IMR-90 (cell line): Measurements from ENCODE around the gene TKFC. TPM values are rescaled to one million over a fixed set of nuclear protein-coding genes. Genes with fewer than 3 reads are reported as not detected.

Experiments used
- ATAC-seq: fragments of 200-7000 bp; cut with Tn5 transposase; 2 replicates; pipeline ENCODE4 v1.9.1; 2020; ENCODE audit warnings: low read depth, mild to moderate bottlenecking, moderate library complexity
- BruUV-seq: library from RNA; stranded (reverse); fragments of 400-500 nt; replicated peaks from 2 replicates; lab custom pipeline; 2021; lab: Mats Ljungman, UMichigan
- CTCF ChIA-PET: fragments of 300-600 bp; formaldehyde crosslinking; extraction: SDS; loops from one replicate; lab custom pipeline; 2021; ENCODE audit warnings: antibody characterized with exemption; lab: Yijun Ruan, JAX
- POLR2A ChIA-PET: fragments of 300-600 bp; sonication (Branson Sonifier 250); formaldehyde crosslinking; loops from one replicate; lab custom pipeline; 2022; ENCODE audit warnings: antibody characterized with exemption; ENCODE audit not compliant: unreplicated experiment; lab: Charles Lee
- DNase-seq: peaks from one replicate; pipeline ENCODE4 v3.0.0; 2013
- H2AFZ ChIP-seq: replicated peaks from 2 replicates; pipeline ENCODE3; 2013; ENCODE audit warnings: low read length, mild to moderate bottlenecking; ENCODE audit not compliant: poor library complexity
- H2AK5ac ChIP-seq: 2 replicates; pipeline ENCODE4 v1.6.1; 2013; ENCODE audit warnings: low read depth, low read length, inconsistent platforms
- H2AK9ac ChIP-seq: replicated peaks from 2 replicates; pipeline ENCODE3; 2013; ENCODE audit warnings: mild to moderate bottlenecking, low read depth, low read length, moderate library complexity; ENCODE audit not compliant: poor library complexity
- H2BK120ac ChIP-seq: 2 replicates; pipeline ENCODE4 v1.6.1; 2013; ENCODE audit warnings: low read depth, low read length, inconsistent platforms
- H2BK15ac ChIP-seq: 3 replicates; pipeline ENCODE4 v1.6.1; 2013; ENCODE audit warnings: low read depth, low read length, inconsistent platforms
- H2BK20ac ChIP-seq: 2 replicates; pipeline ENCODE4 v1.6.1; 2013; ENCODE audit warnings: low read depth, mild to moderate bottlenecking, inconsistent platforms, low read length, moderate library complexity
- H2BK5ac ChIP-seq: 2 replicates; pipeline ENCODE4 v1.6.1; 2013; ENCODE audit warnings: mild to moderate bottlenecking, low read depth, low read length, inconsistent platforms; ENCODE audit not compliant: poor library complexity, severe bottlenecking
- H3K14ac ChIP-seq: replicated peaks from 2 replicates; pipeline ENCODE4 v1.6.1; 2013; ENCODE audit warnings: low read depth, low read length, inconsistent platforms
- H3K18ac ChIP-seq: 2 replicates; pipeline ENCODE4 v1.6.1; 2013; ENCODE audit warnings: low read depth, low read length, control low read depth
- H3K23ac ChIP-seq: 2 replicates; pipeline ENCODE4 v1.6.1; 2013; ENCODE audit warnings: low read depth, low read length, inconsistent platforms
- H3K27ac ChIP-seq: 2 replicates; pipeline ENCODE4 v1.5.1; 2013; ENCODE audit warnings: mild to moderate bottlenecking, control low read depth, low read length; ENCODE audit not compliant: insufficient read depth
- H3K27me3 ChIP-seq: 2 replicates; pipeline ENCODE4 v1.6.1; 2013; ENCODE audit warnings: low read length; ENCODE audit not compliant: control insufficient read depth, insufficient read depth
- H3K36me3 ChIP-seq: 2 replicates; pipeline ENCODE4 v1.6.1; 2013; ENCODE audit warnings: low read length, mixed read lengths; ENCODE audit not compliant: control insufficient read depth, insufficient read depth
- H3K4ac ChIP-seq: 2 replicates; pipeline ENCODE4 v1.6.1; 2013; ENCODE audit warnings: low read depth, low read length, inconsistent platforms
- H3K4me1 ChIP-seq: 2 replicates; pipeline ENCODE4 v1.6.1; 2013; ENCODE audit warnings: low read length, mixed read lengths; ENCODE audit not compliant: control insufficient read depth, insufficient read depth
- H3K4me2 ChIP-seq: 2 replicates; pipeline ENCODE4 v1.6.1; 2013; ENCODE audit warnings: low read depth, mild to moderate bottlenecking, control low read depth, low read length, moderate library complexity
- H3K4me3 ChIP-seq: 2 replicates; pipeline ENCODE4 v1.5.1; 2013; ENCODE audit warnings: low read depth, mild to moderate bottlenecking, control low read depth, low read length, moderate library complexity; ENCODE audit not compliant: insufficient read depth
- H3K56ac ChIP-seq: 2 replicates; pipeline ENCODE4 v1.6.1; 2013; ENCODE audit warnings: low read length, inconsistent platforms; ENCODE audit not compliant: insufficient read depth; ENCODE audit errors: extremely low read depth
- H3K79me1 ChIP-seq, 2 experiments: 2 replicates each; pipeline ENCODE4 v1.6.1; 2013; ENCODE audit warnings: low read length in 2 of 2, inconsistent platforms in 1 of 2, low read depth in 1 of 2
- H3K9ac ChIP-seq: 2 replicates; pipeline ENCODE4 v1.6.1; 2013; ENCODE audit warnings: low read depth, low read length, control low read depth
- H3K9me1 ChIP-seq: 2 replicates; pipeline ENCODE4 v1.6.1; 2013; ENCODE audit warnings: low read length, inconsistent platforms; ENCODE audit not compliant: insufficient read depth
- H3K9me3 ChIP-seq: 2 replicates; pipeline ENCODE4 v1.6.1; 2013; ENCODE audit warnings: low read length; ENCODE audit not compliant: control insufficient read depth, insufficient read depth
- H4K20me1 ChIP-seq: 2 replicates; pipeline ENCODE4 v1.6.1; 2013; ENCODE audit warnings: low read length, inconsistent platforms; ENCODE audit not compliant: insufficient read depth
- H4K5ac ChIP-seq: 2 replicates; pipeline ENCODE4 v1.6.1; 2013; ENCODE audit warnings: mild to moderate bottlenecking, low read depth, low read length, control low read depth
- H4K8ac ChIP-seq, 2 experiments: 2 replicates each; pipeline ENCODE4 v1.6.1; 2013; ENCODE audit warnings: low read depth in 2 of 2, low read length in 2 of 2, control low read depth in 1 of 2, inconsistent platforms in 1 of 2
- H4K91ac ChIP-seq: 2 replicates; pipeline ENCODE4 v1.6.1; 2013; ENCODE audit warnings: low read depth, low read length, inconsistent platforms; ENCODE audit not compliant: insufficient read depth
- BHLHE40 ChIP-seq: fragments of 150-350 bp; IDR thresholded peaks from 2 replicates; pipeline ENCODE4 v1.6.1; 2016; ENCODE audit warnings: mild to moderate bottlenecking, low read depth, low read length
- FOS ChIP-seq: fragments of 150-350 bp; IDR thresholded peaks from 2 replicates; pipeline ENCODE4 v1.6.1; 2016; ENCODE audit warnings: low read depth, low read length
- MAZ ChIP-seq: IDR thresholded peaks from 2 replicates; pipeline ENCODE4 v1.6.1; 2012; ENCODE audit warnings: low read depth, mild to moderate bottlenecking, low read length, improper control_type of control experiment, moderate library complexity, borderline replicate concordance
- MXI1 ChIP-seq: IDR thresholded peaks from 2 replicates; pipeline ENCODE4 v1.6.1; 2012; ENCODE audit warnings: low read depth, mild to moderate bottlenecking, low read length, moderate library complexity, borderline replicate concordance
- NFE2L2 ChIP-seq: fragments of 150-350 bp; IDR thresholded peaks from 2 replicates; pipeline ENCODE4 v1.6.1; 2016; ENCODE audit warnings: low read depth, mild to moderate bottlenecking, low read length
- WGBS, 2 experiments: methylation state at CpG; one replicate each; pipeline versions ENCODE4 v1.1.5 to v1.1.7; 2013; ENCODE audit warnings: missing lambda C conversion rate in 2 of 2; ENCODE audit not compliant: insufficient read length in 1 of 2; ENCODE audit errors: extremely low coverage in 2 of 2; 5-methylcytosine and 5-hydroxymethylcytosine counted together
- dilution Hi-C: fragments of 300-500 bp; cut with HindIII; formaldehyde crosslinking; loops from one replicate; pipeline ENCODE4 v1.14.3; 2018; ENCODE audit warnings: low sequenced_read_pairs; ENCODE audit not compliant: unreplicated experiment
- in situ Hi-C: fragments of 300-500 bp; cut with MboI; formaldehyde crosslinking; loops from 3 replicates; pipeline ENCODE4 v1.14.3; 2019; ENCODE audit warnings: low sequenced_read_pairs, inconsistent platforms, mixed read lengths
- intact Hi-C: fragments of 100-400 bp; cut with micrococcal nuclease; formaldehyde crosslinking; loops from 2 replicates; pipeline ENCODE4 v1.10.0; 2022
- polyA plus RNA-seq, 3 experiments: library from polyadenylated mRNA; depleted of rRNA; stranded (reverse); fragments of >200 nt; gene quantifications; 2 replicates each; pipeline ENCODE4 v1.2.3, GENCODE V29; 2012; ENCODE audit warnings: low replicate concordance in 1 of 3
- total RNA-seq: library from RNA; depleted of rRNA; stranded (reverse); fragments of >200 nt; gene quantifications from 2 replicates; pipeline ENCODE4 v1.2.3, GENCODE V29; 2012
- TF ChIP-seq, protein P1 (sequence below): fragments of 150-350 bp; IDR thresholded peaks from 2 replicates; pipeline ENCODE4 v1.6.1; 2016; ENCODE audit warnings: low read depth, mild to moderate bottlenecking, low read length, moderate library complexity, borderline replicate concordance
- TF ChIP-seq, protein P2 (sequence below): fragments of 150-350 bp; IDR thresholded peaks from 2 replicates; pipeline ENCODE4 v1.6.1; 2017; ENCODE audit warnings: mild to moderate bottlenecking, antibody characterized with exemption, low read length, low read depth

TKFC gene
- total and polyA plus RNA-seq, 2 of the 4 experiments (the other 2 are of a cell fraction), result 10.4 to 30.8 TPM

DNA sequence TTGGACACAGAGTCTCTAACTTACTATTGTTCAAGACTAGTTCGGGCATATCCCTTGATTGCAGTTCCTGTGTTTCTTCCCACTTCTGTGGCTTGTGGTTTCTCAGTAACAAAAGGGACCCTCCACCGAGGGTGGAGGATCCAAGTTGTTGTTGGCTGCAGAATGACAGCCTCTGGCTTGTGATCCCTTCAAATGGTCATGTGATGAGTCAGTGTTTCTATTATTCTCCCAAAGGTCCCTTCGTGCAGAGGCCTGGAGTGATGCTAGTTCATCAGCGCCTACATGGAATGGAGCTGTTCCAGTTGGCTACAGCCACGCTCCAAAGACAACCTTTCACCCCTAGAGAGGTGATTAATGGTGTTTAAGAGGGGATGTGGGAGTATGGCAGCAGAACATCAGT lies 35.3 kb upstream of the TKFC start:
- H4K20me1 ChIP-seq, result peaks cover 13% of the 10 kb centered on the region; the same call in 1 of the 2 replicates
- peak overlapping the region; percentile 49; the same call in 1 of the 2 replicates for H3K27ac ChIP-seq
- peaks cover 2% of the 10 kb centered on the region; the same call in 1 of the 2 replicates for H3K27me3 ChIP-seq
- DNase-seq (peak; percentile 91), ATAC-seq (peak; percentile 34)
- H4K5ac ChIP-seq, result 0 out of 2 replicates have a peak overlapping the region, but pooled peaks have one; percentile 4
- intact Hi-C loops (no loop called here), in situ Hi-C loops (no loop called here), dilution Hi-C loops (no loop called here)
- peaks cover 20% of the 10 kb centered on the region for H3K9me1 ChIP-seq
- H4K8ac ChIP-seq, result peak overlapping the region in 1 of 2 experiments; percentile 64; a peak in 1 of 4 replicates
- H3K36me3 ChIP-seq, result peaks cover 38% of the 10 kb centered on the region
- no peak overlapping the region for H2BK15ac ChIP-seq
- H2BK5ac ChIP-seq, result peak overlapping the region; percentile 55
- H3K23ac ChIP-seq, result 0 out of 2 replicates have a peak overlapping the region, but pooled peaks have one; percentile 7
- ChIA-PET POLR2A (no interaction called here), CTCF (no interaction called here)
- peaks cover 0 to 17% of the 10 kb centered on the region in 2 experiments; a peak in 2 of 4 replicates for H3K79me1 ChIP-seq
- H3K9ac ChIP-seq, result no peak overlapping the region
- TF ChIP-seq MAZ, result no peak
- TF ChIP-seq MXI1, result no peak
- TF ChIP-seq, protein P1, sequence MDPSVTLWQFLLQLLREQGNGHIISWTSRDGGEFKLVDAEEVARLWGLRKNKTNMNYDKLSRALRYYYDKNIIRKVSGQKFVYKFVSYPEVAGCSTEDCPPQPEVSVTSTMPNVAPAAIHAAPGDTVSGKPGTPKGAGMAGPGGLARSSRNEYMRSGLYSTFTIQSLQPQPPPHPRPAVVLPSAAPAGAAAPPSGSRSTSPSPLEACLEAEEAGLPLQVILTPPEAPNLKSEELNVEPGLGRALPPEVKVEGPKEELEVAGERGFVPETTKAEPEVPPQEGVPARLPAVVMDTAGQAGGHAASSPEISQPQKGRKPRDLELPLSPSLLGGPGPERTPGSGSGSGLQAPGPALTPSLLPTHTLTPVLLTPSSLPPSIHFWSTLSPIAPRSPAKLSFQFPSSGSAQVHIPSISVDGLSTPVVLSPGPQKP, result no peak
- TF ChIP-seq NFE2L2, result no peak
- peak; percentile 67 for TF ChIP-seq FOS
- TF ChIP-seq BHLHE40, result peak; percentile 49
- TF ChIP-seq, protein P2, sequence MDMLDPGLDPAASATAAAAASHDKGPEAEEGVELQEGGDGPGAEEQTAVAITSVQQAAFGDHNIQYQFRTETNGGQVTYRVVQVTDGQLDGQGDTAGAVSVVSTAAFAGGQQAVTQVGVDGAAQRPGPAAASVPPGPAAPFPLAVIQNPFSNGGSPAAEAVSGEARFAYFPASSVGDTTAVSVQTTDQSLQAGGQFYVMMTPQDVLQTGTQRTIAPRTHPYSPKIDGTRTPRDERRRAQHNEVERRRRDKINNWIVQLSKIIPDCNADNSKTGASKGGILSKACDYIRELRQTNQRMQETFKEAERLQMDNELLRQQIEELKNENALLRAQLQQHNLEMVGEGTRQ, result peak; percentile 76
- H3K4me2 ChIP-seq, result no peak overlapping the region
- H3K18ac ChIP-seq, result peak overlapping the region; percentile 6; the same call in 1 of the 2 replicates
- no peaks in the 10 kb centered on the region for H3K9me3 ChIP-seq
- H2AK9ac ChIP-seq, result no peak overlapping the region
- H3K4me1 ChIP-seq, result peaks cover 16% of the 10 kb centered on the region
- H3K14ac ChIP-seq, result peak overlapping the region; percentile 23
- H2AFZ ChIP-seq, result no peak overlapping the region
- H2BK20ac ChIP-seq, result no peak overlapping the region
- WGBS, 2 experiments, result no CpG with 5 or more reads among the region's 5 CpGs
- peak overlapping the region; percentile 19; the same call in 1 of the 2 replicates for H3K56ac ChIP-seq
- no TSS peak for BruUV-seq
- H4K91ac ChIP-seq, result peak overlapping the region; percentile 36; the same call in 1 of the 2 replicates
- no peak overlapping the region for H2AK5ac ChIP-seq
- peak overlapping the region; percentile 63; the same call in 1 of the 2 replicates for H2BK120ac ChIP-seq
- H3K4ac ChIP-seq, result peak overlapping the region; percentile 12; the same call in 1 of the 2 replicates
- H3K4me3 ChIP-seq, result no peak overlapping the region
